GM19043 (cell line): Measurements from ENCODE around the gene CORO2A.

Experiments used
- ATAC-seq: cut with Tn5 transposase; IDR thresholded peaks from one replicate; pipeline ENCODE4 v1.9.1; 2021; ENCODE audit warnings: low read depth; ENCODE audit not compliant: unreplicated experiment

The CORO2A gene, protein sequence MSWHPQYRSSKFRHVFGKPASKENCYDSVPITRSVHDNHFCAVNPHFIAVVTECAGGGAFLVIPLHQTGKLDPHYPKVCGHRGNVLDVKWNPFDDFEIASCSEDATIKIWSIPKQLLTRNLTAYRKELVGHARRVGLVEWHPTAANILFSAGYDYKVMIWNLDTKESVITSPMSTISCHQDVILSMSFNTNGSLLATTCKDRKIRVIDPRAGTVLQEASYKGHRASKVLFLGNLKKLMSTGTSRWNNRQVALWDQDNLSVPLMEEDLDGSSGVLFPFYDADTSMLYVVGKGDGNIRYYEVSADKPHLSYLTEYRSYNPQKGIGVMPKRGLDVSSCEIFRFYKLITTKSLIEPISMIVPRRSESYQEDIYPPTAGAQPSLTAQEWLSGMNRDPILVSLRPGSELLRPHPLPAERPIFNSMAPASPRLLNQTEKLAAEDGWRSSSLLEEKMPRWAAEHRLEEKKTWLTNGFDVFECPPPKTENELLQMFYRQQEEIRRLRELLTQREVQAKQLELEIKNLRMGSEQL

GRCh38 chr9:98192503-98193335, at the start of gene CORO2A:
Gene CORO2A (minus strand): TSS chr9:98192637. CDS start chr9:98157660, 34,977 bp downstream.
- no peak for ATAC-seq

DNA sequence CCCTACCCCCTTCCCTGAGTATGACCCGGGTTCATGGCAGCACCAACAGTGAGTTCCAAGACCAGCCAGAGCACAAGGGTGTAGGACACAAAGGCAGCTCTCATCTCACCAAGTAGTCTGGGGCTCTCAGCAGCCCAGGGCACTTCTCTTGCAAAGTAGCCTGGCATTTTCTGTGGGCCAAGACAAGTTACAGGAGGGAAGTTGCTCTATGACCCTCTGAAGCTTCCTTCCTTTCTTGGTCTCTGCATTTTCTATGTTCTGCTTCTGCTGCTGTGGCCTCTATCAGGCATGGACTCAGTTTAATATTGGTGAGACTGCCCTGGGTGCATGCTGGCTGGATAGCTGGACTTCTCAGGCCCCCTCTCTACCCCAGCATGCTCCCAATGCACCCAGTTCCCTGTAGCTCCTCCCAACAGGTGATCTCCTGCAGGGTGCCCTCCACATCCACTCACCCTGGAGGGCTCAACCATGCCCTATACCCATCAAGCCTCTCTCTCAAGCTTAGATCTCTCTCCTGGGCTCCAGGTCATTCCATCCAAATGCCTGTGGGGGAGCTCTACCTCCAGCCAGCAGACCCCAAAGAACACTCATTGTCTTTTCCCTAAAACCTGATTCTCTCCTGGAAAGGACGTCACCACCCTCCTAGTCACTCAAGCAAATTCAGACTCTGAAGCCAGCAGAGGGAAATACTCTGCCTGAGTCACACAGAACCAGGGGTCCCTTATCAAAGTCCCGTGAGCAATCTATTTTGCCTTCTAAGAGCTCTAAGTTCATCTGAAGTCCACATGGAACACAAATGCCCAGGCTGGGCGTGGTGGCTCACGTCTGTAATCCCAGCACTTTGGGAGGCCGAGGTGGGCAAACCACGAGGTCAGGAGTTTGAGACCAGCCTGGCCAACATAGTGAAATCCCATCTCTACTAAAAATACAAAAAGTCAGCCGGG, 49.2 kb upstream of the CORO2A start:
- ATAC-seq = no peak

DNA sequence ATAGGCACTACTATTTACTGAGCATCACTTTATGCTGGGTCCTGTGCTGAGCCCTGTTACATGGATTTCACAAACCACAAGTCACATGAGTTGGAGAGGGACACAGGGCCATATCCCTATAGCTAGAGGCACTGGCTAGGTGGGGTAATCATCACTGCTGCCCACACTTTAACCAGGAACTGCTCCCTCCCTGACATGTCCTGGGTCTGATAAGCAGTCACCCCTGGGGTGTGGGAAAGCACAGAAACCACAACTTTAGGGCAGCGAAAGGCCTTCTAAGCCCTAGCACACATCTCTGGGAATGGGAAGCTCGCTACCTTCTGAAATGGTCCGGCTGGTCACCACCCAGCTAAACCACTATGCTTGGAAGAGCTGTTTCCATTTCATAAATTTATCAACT, 48.0 kb upstream of the CORO2A start:
- no peak for ATAC-seq

GRCh38 chr9:98236901-98237487, 44.6 kb upstream of the CORO2A start:
- no peak for ATAC-seq

DNA sequence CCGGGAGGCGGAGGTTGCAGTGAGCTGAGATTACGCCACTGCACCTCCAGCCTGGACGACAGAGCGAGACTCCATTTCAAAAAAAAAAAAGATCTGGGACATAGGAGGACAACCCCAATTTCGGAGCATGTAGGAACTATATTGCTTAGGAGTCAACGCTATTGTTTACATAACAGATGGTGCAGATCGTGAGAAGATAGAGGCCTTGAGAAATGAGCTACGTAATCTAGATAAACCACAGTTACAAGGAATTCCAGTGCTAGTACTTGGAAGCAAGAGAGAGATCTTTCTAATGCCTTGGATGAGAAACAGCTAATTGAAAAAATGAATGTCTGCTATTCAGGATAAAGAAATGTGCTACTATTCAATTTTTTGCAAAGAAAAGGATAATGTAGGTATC, 42.7 kb upstream of the CORO2A start:
- no peak for ATAC-seq

- no peak for ATAC-seq
These were observed 41.9 kb upstream of the CORO2A start for GRCh38 chr9:98234245-98234825.

DNA sequence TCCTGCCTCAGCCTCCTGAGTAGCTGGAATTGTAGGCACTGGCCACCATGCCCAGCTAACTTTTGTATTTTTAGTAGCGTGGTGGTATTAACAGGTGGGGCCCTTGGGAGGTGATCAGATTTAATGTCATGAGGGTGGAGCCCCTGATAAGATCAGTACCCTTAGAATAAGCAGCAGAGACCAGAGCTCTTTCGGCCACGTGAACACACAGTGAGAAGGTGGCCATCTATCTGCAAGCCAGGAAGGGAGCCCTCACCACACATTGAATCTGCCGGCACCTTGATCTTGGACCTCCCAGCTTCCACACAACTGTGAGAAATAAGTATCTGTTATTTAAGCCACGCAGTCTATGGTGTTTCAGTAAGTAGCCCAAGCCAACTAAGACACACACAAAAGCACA, 40.5 kb upstream of the CORO2A start:
- no peak for ATAC-seq

DNA sequence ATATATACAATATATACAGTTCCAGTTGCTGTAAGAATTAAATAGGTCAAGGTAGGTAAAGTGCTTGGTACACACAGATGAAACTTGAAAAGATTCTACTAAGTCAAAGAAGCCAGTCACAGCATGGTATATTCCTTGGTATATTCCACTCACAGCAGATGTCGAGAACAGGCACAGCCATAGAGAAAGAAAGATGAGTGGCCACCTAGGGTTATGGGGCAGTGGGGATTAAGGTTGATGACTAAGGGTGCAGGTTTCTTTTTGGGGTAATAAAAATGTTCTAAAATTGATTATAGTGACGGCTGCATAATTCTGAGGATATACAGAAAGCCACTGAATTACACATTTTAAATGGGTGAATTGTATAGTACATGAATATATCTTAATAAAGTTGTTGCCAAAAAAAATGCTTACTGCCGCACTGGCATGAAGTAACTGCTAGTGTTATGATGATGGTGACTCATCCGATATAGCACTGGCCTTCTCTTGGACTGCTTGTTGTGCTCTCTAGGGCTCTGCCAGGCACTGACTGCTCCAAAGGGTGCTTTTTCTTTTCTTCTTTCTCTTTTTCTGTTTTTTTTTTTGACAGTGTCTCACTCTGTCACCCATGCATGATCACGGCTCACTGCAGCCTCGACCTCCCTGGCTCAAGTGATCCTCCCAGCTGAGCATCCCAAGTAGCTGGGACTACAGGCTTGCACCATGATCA, 39.5 kb upstream of the CORO2A start:
- no peak for ATAC-seq

DNA sequence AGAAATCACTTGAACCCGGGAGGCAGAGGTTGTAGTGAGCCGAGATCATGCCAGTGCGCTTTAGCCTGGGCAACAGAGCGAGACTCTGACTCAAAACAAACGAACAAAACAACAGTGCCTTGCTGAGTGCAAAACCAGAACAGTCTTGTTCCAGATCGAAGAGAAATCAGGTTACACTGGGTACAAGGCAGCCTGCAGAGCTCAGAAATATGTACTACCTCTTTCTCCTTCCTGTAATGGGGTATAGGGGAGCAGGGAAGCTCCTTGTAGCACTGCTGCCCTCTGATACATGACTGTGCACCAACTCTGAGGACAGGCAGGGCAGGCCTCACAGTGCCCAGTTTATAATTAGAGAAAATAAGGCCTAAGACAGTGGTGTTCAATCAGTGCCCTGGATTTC, 38.4 kb upstream of the CORO2A start:
- no peak for ATAC-seq

- ATAC-seq = no peak
These were observed 37.9 kb upstream of the CORO2A start for GRCh38 chr9:98230304-98230703.

GRCh38 chr9:98229620-98230019, 37.2 kb upstream of the CORO2A start:
- ATAC-seq = no peak

GRCh38 chr9:98229090-98229395, 36.6 kb upstream of the CORO2A start:
- no peak for ATAC-seq

- ATAC-seq = no peak
These were observed 36.1 kb upstream of the CORO2A start for GRCh38 chr9:98228392-98229089.

GRCh38 chr9:98227883-98228282, 35.4 kb upstream of the CORO2A start:
- ATAC-seq = no peak

DNA sequence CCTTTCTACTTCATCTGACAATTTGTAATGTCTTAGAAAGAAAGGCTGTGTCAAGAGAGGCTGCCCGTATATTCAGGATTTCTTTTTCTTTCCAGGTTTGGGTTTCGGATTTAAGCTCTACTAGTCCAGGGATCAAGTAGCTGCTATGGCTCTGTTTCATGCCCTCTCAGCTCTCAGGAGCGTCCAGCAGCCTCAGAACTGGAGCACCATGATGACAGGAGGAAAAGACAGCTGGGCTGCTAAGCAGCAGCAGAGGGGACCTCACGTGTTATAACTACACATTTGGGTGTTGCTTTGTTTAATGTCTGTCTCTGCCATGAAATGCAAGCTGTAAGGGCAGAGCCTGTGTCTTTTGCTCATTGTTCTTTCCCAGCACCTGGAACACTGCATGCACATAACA, 34.5 kb upstream of the CORO2A start:
- ATAC-seq = no peak

DNA sequence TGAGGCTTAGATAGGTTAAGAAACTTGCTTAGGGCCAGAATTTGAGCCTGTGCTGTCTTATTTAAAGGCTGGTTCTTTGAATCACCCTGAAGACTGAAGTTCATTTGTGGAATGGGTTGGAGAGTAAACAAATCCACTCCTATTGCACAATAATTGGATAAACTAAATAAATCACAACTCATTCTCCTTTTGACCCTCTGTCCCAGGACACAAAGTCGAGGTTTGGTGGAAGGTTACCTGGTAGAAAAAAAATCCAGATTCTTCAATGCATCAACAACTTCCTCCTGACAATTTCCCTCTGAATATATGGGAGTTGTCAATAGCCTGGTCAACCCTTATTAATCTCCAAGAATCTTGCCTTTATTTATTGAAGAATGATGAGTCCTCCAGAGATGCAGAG, 34.1 kb upstream of the CORO2A start:
- no peak for ATAC-seq

DNA sequence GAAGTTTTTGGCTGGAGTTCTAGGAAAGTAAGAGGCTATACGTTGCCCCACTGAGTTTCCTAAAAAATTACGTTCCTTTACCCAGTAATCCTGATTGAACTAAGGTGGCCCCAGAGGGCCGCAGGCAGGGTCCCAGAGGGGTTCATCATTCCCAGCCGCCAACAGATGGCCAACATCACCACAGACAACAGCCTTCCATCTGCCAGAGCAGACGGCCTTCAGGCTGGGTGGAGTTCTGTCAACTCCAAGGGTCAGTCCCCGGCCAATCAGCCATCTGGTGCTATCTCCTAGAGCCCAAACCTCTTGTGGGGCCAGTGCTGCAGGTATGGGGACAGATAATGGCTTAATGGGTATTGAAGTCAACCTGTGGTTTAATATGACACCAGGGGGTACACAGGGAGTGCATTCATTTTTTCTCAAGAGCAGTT, 32.6 kb upstream of the CORO2A start:
- ATAC-seq = no peak

GRCh38 chr9:98222885-98223691, 30.7 kb upstream of the CORO2A start:
- ATAC-seq = no peak
